NCI-H524 (cell line): Measurements from ENCODE around the gene PI4KB.
"Not testable (repeated sequence)": the region's sequence is repeated elsewhere in the genome, so short reads cannot be mapped to it uniquely, and the experiment has no call there.

Source experiments
- DNase-seq, 2 experiments: peaks; one replicate each; lab custom pipeline; 2025; lab: John Stamatoyannopoulos, UW

The PI4KB gene

DNA sequence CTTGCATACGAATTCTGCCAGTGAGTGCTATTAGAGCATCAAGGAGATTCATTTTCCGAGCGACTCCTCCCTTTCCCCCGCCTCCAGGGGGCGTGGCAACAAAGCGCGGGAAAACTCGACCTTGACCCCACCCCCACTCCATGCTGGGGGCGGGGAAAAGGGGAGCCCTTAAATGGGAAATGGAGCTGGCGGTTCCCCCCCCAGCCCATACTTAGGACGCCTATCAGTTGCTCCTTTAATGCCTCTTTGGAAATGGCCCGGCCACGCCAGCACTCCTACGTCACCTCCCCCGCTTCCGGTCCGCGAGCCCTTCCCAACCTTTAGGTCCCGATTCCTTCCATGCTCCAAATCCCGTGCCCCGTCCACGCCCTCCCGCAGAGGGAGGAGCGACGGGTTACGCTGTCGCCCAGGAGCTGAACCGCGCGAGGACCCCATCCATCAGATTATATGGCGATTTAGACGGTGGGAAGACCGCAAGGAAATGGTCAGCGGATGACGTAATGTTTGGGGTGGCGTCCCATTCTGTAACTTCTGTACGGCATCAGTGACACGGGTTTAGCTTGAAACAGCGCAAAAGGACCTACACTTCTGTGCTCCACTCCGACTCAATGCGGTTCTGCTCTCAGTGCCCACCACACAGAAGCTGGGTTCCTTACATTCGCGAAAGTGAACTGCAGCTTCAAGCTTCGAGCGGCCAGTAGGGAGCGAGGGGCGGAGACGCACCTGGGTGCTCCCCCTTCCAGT is 45.8 kb downstream of the PI4KB start:
- DNase-seq = peak; percentile 97 to 98

DNA sequence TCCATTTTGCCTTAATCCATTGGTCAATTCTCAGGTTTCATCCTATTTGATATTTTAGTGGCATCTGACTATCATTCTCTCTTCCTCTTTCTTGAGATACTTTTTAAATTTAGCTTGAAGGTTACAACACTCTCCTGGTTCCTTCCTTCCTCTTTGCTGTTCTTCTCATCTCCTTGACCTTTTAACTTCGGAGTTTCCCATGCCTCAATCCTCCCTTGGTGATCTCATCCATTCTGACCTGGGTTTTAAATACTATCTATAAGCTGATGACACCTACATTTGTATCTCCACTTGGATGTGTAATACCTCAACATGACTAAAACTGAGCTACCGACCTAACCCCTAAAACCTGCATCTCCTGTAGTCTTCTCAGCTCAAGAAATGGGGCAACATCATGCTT is 50.0 kb downstream of the PI4KB start:
- no peak for DNase-seq

DNA sequence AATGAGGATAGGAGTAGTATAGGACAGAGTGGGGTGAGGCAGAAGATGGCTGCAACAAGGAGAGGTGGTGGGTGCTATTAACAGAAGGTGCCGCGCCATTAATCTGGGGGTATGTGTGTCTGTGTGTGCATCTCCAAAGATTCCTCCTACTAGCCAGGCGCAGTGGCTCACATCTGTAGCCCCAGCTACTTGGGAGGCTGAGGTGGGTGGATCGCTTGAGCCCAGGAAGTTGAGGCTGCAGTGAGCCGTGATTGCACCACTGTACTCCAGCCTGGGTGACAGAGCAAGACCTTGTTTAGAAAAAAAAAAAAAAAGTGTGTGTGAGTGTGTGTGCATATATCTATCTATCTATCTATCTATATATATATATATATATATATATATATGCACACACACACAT is 51.9 kb downstream of the PI4KB start:
- not testable (repeated sequence) for DNase-seq

DNA sequence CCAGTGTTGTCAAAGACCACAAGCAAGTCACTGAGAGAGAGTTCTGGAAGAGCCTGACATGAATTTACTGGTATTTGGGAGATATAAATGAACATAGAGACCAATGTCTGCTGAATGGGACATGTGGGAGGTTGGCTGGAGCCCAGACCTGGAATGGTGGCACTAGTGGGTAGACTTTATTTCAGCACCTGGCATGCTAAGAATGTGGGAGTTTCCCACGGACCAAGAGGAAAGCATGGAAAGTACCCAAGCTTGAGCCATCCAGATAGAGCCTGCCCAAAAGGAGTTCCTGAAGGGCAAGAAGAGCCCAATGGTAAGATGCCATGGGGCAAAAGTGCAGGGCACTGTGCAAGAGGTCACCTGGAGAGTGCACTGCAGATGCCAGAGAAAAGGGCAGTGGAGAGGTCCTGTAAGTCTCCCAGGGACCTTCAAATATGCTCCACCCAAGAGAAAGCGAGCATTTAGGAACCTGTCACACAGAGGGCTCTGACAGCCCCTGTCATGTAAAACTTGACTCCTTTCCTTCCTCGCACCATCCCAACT is 53.2 kb downstream of the PI4KB start:
- DNase-seq = no peak

DNA sequence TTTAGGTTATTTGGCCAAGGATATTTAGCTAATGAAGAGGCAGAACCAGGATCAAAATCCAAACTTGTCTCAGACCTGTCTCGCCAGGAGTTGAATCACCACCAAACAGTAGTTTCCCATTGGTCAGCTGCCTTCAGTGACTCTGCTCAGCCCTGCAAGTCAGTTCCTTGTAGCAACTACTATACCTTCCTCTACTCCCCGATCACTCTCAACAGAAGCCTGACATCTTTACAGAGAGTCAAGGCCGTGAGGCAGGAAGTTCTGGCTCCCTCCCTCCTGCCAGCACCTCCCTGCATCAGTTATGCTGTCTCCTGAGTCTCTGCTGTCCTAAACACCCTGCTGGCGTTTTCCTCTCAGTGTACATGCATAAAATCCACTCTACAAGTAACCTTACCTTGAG is 59.5 kb downstream of the PI4KB start:
- no peak for DNase-seq

DNA sequence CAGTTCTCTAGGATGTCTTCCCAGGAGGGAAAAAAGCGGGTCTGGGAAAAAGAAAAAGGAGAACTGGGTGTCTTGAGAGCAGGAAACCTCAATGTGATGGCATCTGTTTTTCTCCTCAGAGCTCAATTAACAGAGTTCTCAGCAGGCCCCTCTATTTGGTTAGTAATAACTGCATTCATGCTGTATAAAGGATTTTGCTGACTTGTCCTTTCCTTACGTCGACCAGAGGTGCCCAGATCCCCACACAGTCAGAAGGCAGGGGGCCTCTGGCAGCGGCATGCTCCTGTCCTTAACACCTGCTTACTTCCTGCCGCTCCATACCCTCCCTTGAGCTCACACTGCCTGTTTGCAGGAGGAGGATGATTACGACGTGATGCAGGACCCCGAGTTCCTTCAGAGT is 60.4 kb downstream of the PI4KB start:
- no peak for DNase-seq

DNA sequence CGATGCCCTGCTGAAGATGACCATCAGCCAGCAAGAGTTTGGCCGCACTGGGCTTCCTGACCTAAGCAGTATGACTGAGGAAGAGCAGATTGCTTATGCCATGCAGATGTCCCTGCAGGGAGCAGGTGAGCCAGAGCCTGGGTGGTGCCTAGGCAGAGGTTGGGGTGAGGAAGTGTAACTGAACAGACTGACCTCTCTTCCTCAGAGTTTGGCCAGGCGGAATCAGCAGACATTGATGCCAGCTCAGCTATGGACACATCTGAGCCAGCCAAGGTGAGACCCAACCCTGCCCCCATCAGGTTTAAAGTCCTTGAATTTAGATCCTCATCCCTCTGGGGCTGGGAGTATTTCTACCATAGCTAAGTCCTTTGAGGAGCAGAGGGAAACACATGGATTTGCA is 60.9 kb downstream of the PI4KB start:
- DNase-seq = no peak

DNA sequence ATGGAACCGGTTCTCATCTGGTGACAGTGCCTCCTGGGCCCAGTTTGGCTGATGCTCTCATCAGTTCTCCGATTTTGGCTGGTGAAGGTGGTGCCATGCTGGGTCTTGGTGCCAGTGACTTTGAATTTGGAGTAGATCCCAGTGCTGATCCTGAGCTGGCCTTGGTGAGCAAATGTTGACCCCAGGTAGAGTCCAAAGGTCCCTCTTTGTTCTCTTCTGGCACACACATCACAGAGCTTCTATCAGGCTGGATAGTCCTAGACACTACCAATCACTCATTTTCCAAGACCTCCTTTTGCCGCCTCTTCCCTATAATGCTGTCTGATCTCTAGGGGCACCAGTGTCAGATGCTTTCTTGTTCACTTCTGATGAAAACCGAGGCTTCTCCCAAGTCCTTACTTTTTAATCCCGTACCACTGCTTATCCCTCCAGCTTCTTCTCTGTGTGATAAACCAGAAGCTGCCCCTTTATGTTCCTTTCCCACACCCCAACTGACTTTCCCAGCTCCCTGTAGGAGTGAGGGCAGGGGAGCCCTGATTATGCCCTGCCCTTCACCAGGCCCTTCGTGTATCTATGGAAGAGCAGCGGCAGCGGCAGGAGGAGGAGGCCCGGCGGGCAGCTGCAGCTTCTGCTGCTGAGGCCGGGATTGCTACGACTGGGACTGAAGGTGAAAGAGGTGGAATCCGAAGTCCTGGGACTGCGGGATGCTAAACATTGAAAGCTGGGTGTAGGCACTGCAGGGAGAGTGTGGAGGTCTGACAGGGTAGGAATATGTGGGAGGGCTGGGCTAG is 61.6 kb downstream of the PI4KB start:
- DNase-seq = no peak

DNA sequence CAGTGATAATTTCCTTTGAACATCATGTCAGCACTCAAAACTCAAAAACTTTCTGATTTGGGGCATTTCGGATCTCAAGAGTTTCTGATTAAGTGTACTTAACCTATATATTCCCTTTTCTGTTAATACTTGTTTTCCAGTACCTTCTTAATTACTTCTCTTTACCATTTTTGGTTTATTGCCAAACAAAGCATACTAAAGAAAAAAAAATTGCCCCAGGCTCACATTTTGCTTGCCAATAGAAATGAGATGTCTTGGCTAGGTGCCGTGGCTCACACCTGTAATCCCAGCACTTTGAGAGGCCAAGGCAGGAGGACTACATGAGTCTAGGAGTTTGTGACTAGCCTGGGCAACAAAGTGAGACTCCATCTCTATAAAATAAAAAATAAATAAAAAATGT is 67.9 kb downstream of the PI4KB start:
- DNase-seq = no peak

DNA sequence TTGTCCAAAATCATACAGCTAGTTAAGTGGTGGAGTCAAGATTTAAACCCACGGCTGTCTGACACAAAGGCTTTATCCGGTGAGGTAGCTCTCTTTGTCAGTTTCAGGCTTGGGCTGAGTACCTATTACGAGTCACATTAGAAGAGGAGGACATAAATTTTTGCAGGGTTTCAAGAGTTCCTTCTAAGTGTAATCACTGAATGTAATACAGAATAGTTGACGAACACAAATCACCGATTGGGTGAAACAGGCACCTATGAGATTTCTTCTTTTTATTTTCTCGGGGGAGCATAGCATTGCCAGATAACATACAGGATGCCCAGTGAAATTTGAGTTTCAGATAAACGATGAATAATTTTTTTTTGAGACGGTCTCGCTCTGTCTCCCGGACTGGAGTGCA is 71.8 kb downstream of the PI4KB start:
- DNase-seq = no peak

DNA sequence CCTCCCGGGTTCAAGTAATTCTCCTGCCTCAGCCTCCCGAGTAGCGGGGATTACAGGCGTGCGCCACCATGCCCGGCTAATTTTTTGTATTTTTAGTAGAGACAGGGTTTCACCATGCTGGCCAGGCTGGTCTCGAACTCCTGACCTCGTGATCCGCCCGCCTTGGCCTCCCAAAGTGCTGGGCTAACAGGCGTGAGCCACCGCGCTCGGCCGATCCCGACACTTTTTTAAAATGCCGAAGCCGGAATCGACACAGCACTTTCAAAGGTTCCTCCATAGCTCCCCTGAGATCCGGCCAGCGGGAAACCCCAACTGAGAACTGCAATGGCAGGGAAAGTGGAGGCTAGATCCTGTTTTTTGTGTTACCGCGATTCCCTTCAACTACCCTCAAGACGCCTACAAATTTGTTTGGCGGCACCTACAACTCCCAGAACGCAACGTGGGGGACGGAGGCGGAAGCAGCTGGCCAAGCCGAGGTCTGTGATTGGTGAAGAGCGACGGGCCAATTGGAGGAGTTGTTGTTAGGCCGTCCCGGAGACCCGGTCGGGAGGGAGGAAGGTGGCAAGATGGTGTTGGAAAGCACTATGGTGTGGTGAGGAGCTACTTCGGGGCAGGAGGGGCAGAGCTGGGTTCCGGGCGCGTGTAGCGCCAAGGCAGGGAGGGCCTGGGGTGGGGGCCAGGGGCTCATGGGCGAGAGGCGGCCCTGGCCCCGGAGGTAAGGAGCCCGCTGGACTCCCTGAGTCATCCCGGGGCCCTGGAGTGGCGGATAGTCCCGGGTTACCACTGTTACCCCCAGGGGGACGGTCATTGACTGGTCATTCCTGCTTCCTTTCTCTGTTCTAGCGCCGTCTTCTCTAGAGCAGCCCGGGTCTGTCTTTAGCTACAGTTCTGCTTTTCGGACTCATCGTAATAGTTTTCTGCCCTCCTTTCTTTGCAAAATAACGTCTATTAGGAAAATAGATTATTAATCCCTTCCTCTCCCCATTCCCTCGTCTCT is 72.7 kb downstream of the PI4KB start, which contains the start of gene PSMD4:
PSMD4 (plus strand) TSS at position 518 of the 997 bp plus-strand sequence; CDS start at position 567, 49 bp downstream.
- DNase-seq = peak; percentile 92 to 96

DNA sequence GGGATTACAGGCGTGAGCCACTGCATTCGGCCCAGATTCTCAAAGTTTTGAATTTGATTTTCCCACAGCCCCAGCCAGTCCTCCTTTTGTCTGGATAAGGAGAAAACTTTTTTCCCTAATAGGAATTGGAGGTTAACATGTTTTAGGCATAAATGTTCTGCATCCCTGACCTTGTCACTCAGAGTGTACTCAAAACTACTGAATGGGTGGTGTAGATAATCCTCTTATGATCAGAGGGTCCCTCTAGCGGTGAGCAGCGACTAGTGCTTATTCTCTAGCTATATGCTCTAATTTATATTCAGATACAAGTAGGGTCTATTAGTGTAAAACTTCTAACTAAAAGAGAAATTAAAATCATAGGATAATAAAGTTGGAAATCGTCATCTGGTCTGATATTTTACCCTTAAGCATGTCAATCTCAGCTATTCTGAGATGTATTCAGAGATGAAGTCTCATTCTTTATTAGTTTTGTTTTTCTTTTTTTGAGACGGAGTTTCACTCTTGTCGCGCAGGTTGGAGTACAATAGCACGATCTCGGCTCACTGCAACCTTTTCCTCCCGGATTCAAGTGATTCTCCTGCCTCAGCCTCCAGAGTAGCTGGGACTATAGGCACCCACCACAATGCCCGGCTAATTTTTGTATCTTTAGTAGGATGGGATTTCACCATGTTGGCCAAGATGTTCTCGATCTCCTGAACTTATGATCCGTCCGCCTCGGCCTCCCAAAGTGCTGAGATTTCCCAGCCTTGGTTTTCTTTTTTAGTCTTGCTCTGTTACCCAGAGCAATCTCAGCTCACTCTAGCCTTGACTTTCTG is 75.4 kb downstream of the PI4KB start:
- DNase-seq = peak; percentile 42 to 78

DNA sequence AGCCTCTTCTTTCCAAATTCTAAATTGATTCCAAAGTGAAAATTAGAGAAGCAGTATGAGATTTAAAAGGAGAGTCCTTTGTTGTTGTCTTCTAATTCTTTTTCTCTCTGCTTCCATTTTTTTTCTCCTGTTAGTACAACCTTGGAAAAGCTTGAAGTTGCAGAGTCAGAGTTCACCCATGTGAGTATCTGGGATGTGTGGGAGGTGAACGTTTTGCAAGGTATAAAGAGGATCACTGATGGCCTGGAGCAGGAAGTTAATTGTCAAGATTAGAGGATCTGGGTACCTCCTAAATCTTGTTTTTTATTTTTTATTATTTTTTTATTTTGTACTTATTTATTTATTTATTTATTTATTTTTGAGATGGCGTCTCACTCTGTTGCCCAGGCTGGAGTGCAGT is 80.4 kb downstream of the PI4KB start:
- no peak for DNase-seq

DNA sequence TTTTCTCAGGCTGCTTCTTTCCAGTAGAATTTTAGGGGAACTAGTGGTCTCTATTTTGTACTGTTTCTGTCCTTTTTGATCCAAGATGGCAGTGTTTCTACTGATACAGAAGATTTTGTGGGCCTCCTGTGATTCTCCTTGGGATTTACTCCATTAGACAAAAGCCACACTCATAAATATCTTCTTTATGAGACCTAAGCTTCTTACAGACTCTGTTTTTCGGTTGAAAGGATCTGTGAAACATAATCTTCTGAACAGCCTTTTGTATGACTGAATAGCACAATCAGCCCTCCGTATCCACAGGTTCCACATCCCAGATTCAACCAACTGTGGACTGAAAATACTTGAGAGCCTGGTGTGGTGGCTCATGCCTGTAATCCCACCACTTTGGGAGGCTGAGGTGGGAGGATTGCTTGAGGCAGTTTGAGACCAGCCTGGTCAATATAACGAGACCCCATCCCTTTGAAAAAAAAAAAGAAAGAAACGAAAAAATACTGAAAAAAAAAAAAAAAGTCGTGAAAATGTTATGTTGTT is 83.5 kb downstream of the PI4KB start:
- DNase-seq = no peak

DNA sequence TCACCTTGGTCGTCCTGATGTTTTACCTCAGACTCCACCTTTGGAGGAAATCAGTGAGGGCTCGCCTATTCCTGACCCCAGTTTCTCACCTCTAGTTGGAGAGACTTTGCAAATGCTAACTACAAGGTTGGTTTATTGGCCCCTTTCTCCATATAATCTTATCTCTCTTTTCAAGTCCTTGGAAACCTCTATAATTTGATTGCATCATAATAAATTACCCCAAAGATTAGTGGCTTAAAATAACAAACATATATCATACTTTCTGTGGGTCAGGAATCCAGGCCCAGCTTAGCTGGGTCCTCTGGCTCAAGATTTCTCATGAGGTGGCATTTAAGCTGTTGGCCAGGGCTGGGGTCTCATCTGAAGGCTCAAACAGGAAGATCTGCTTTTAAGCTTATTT is 84.8 kb downstream of the PI4KB start:
- no peak for DNase-seq
